ENCODE results near the gene SERTAD4. TPM values are rescaled to one million over a fixed set of nuclear protein-coding genes. Genes with fewer than 3 reads are reported as not detected.

SERTAD4 gene
- total RNA-seq, 1 experiment from 2014 or later, result 11.8 TPM

GRCh38 chr1:210257698-210258529 is 25.3 kb downstream of the SERTAD4 start:
- DNase-seq (ENCODE audit: low read depth), result no peak

GRCh38 chr1:210259561-210259960 is 27.0 kb downstream of the SERTAD4 start:
- peak; percentile 65 for DNase-seq (ENCODE audit: low read depth)

- DNase-seq (ENCODE audit: low read depth), result no peak
Observed at GRCh38 chr1:210260096-210260495, 27.5 kb downstream of the SERTAD4 start.

GRCh38 chr1:210262167-210262896 is 29.7 kb downstream of the SERTAD4 start:
- peak; percentile 87 for DNase-seq (ENCODE audit: low read depth)

GRCh38 chr1:210262897-210263272 is 30.3 kb downstream of the SERTAD4 start:
- no peak for DNase-seq (ENCODE audit: low read depth)

- DNase-seq (ENCODE audit: low read depth), result no peak
Observed at GRCh38 chr1:210263963-210264362, 31.4 kb downstream of the SERTAD4 start.

- peak; percentile 26 for DNase-seq (ENCODE audit: low read depth)
Observed at GRCh38 chr1:210264496-210265380, 32.1 kb downstream of the SERTAD4 start.

GRCh38 chr1:210265392-210265955 is 32.9 kb downstream of the SERTAD4 start:
- peak; percentile 53 for DNase-seq (ENCODE audit: low read depth)

- DNase-seq (ENCODE audit: low read depth), result no peak
Observed at GRCh38 chr1:210269981-210270380, 37.4 kb downstream of the SERTAD4 start.

- no peak for DNase-seq (ENCODE audit: low read depth)
Observed at GRCh38 chr1:210272666-210273065, 40.1 kb downstream of the SERTAD4 start.

- DNase-seq (ENCODE audit: low read depth), result no peak
Observed at GRCh38 chr1:210280221-210280620, 47.6 kb downstream of the SERTAD4 start.

- DNase-seq (ENCODE audit: low read depth), result no peak
Observed at GRCh38 chr1:210288116-210288515, 55.5 kb downstream of the SERTAD4 start.

- no peak for DNase-seq (ENCODE audit: low read depth)
Observed at GRCh38 chr1:210289248-210289647, 56.7 kb downstream of the SERTAD4 start.

GRCh38 chr1:210291081-210291764 is 58.6 kb downstream of the SERTAD4 start:
- no peak for DNase-seq (ENCODE audit: low read depth)

GRCh38 chr1:210291786-210292230 is 59.2 kb downstream of the SERTAD4 start:
- no peak for DNase-seq (ENCODE audit: low read depth)

GRCh38 chr1:210292231-210292871 is 59.8 kb downstream of the SERTAD4 start:
- DNase-seq (ENCODE audit: low read depth), result no peak

- peak; percentile 61 for DNase-seq (ENCODE audit: low read depth)
Observed at GRCh38 chr1:210293171-210293607, 60.6 kb downstream of the SERTAD4 start.

GRCh38 chr1:210294999-210295745 is 62.6 kb downstream of the SERTAD4 start:
- peak; percentile 12 for DNase-seq (ENCODE audit: low read depth)
